Femur (tissue), 1 donor: ENCODE measurements around the gene SHMT1.

Experiments used
- DNase-seq: peaks from one replicate; pipeline ENCODE4 v3.0.0-alpha.2; 2017

SHMT1 gene

GRCh38 chr17:18280766-18281371, 82.5 kb downstream of the SHMT1 start:
- DNase-seq, result no peak

DNA sequence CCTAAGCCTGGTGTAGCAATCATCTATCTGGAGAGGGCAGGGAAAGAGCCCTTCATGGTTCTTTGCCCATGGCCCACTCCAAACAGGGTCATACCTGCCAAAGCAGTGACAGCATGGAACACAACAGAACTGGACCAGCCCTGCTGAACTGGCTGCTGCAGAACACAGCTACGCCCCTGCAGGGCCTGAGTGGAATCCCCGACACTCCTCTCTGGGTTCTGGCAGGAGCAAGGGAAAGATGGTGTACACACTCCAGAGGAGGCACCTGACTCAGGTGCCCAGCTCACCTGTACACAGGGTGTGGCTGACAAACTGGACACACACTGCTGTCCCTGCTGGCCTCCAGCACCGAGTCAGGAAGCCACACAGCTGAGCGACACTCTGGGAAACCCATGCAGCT, 83.1 kb downstream of the SHMT1 start:
- DNase-seq, result no peak

DNA sequence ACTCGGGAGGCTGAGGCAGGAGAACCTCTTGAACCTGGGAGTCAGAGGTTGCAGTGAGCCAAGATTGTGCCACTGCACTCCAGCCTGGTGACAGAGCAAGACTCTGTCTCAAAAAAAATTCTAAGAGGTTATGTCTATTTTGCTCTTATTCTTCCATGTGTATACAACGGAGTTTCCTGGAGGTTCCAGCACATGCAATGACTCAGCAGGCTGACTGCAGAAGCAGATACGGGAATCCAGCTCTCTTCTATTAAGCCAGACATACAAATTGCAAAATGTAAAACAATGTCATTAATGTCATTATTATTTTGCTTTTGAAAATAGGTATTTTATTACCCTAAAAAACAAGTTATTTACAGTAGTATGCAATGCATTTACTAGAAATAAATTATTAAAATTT, 84.5 kb downstream of the SHMT1 start:
- no peak for DNase-seq
